ENCODE data around the gene SACS.
"Not testable (repeated sequence)": the region's sequence is repeated elsewhere in the genome, so short reads cannot be mapped to it uniquely, and the experiment has no call there.

The SACS gene

DNA sequence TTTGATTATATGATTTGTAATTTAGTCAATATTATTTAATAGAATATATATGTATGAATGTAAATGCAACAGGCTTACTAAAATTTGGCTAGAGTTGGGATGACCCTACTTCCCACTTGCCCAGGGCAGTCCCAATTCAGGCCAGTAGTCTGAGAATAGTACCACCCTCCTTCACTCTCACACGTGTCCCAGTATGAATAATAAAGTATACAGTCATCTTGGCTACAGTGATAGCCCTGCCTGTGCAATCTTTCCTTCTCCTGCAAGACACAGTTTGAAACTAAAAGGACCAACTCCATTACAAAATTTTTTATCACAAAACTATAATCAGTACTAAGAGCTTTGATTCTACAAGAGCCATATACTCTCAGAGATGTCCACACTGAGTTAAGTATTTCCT, 76.2 kb downstream of the SACS start:
- no peak for DNase-seq (ENCODE audit: low read depth, low spot score)

DNA sequence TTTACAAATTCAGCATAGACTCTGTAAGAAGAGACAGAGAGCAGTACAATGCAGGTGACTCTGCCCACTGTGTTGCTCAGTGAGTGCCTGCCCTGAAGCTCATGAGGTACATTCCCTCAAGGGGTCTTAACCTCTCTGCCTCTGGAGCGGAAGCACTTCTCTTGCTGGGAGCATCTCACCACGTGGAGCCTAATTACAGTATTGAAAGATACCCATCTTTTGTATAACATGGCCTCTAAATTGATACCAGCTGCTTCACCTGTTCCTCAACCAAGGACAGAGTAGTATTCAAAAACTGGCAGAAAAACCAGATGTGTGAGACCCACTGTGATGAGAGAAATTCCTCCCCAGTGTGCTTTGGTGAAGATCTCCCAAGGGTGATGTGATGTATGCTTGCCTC, 77.1 kb downstream of the SACS start:
- DNase-seq (ENCODE audit: low read depth, low spot score): no peak

- DNase-seq (ENCODE audit: low read depth, low spot score): no peak
These were observed 79.0 kb downstream of the SACS start for GRCh38 chr13:23354520-23354919.

GRCh38 chr13:23352161-23352560, 81.3 kb downstream of the SACS start:
- no peak for DNase-seq (ENCODE audit: low read depth, low spot score)

DNA sequence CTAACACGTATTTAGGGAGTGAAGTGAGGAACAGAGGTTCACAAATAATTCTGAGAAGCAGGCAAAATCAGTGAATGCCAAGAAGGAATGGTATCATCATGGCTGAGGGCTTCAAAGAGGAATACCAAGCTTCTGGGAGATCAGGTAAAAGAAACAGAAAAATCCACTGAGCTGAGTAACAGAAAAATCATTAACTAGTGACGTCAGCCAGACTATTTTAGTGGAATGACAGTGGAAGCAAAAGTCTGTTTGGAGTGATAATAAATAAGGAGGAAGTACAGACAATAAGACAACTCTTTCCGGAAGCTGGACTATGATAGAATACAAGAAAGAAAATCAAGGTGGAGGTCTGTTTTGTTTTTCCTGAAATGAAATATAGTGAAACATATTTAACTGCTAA, 83.5 kb downstream of the SACS start:
- DNase-seq (ENCODE audit: low read depth, low spot score): no peak

DNA sequence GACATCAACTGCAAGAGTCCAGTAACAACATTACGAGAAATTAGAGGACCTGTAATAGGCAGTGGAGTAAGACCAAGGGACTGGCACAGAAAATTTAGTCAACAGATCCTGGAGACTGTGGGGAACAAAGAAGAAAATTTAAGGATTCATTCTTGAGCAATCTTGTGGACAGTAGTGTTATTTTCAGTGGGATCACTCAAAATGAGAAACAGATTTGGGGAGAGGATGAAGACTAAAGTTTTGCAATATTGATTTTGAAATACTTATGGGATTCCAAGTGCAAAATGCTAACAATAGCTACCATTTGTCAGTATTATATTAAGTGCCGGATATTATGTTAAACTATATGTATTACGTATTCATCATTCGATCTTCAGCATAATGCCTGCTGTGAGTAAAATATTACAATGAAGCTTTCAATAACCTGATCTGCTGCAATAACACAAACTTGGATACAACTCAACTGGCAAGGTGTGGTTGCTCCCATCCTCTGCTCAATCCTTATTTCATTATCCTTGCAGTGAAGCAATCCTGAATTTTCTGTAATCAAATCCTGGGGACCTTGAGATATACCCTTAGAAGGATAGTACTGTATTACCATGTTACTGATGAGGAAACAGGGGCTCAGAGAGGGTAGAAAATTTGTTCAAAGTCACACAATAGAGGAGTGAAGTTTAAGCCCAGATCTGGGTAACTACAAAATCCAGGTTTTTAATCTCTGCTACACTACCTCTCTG, 84.2 kb downstream of the SACS start:
- DNase-seq (ENCODE audit: low read depth, low spot score): no peak

DNA sequence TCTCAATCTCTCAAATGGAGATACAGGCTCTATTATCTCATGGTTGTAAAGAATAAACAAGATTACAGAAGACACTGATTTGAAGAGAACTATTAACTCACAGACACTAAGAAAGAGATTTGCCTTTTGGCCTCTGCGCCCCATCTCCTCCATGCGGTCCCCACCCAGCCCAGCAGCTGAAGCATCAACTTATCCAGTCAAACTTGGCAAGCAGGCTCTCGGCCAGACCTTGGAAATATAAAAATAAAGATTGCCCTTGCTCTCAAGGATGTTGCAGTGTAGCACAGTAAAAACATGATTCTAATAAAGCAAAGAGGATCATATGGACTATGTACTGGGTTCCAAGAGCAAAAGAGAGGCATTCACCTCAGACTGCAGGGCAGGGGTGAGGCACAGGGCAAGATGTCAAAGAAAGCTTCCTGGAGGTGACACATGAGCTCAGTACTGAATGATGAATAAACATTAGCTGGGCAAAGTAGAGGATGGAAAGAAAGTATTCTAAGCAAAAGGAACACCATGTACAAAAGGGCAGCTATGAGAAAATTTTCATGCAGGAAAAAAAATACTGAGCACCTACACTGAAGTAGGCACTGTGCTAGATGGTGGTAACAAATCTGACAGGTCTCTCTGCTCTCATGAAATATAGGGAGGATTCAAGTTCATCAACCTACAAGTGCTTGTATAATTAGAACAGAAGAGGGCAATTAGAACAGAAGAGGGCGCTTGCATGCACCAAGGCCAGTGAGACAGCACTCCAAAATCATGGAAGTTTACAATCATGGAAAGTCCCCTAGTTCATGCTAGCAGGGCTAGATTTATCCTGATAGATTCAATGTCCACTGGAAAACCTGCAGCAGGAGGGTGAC, 85.0 kb downstream of the SACS start:
- no peak for DNase-seq (ENCODE audit: low read depth, low spot score)

DNA sequence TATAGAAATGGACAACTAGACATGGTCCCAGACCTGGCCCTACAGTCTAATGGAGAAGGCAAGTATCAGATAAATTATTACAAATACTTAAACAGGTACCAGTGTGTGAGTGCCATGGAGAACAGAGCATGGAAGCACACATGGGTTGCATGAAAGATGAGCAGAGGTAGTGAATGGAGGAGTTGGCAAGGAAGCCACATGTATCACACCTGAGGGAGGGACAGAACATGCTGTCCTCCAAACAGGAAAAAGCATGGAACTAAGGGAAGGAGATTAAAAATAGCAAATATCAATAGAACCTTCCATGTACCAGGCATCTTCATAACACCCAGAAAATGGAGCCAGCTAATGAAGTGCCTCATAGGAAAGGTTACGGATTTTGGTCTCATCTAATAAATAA, 85.9 kb downstream of the SACS start:
- no peak for DNase-seq (ENCODE audit: low read depth, low spot score)

DNA sequence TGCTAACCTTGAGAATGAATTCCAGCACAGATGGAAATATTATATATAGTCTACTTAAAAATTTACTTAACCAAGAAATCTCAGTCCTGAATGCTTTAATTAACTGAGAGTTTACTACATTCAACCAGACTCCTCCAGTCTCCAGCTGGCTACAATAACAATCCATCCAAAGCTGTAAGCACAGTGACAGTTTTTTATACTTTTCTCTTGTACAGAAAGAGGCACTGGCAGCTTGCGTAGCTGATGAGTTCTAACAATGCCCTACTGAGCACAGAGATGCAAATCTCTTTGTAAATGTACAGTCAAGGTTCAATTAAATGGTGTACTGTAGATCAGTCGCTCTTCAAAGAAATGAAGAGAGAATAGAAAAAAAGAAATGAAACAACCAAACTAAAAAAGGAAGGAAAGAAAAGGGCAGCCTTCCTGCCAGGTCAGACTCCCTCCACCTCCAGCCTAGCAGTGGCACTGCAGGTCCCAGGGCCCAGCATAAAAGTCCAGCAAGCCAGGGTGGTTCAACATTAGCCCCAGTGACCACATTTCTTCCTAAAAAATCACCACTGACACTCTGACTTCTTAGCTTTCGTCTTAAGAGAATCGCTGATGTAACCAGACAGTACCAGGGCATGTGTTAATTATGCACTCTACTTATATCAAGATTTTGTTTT, 88.4 kb downstream of the SACS start:
- DNase-seq (ENCODE audit: low read depth, low spot score): no peak

GRCh38 chr13:23339225-23339624, 94.3 kb downstream of the SACS start:
- DNase-seq (ENCODE audit: low read depth, low spot score): no peak

GRCh38 chr13:23330356-23330755, 103.1 kb downstream of the SACS start:
- no peak for DNase-seq (ENCODE audit: low read depth, low spot score)

GRCh38 chr13:23325191-23325590, 108.3 kb downstream of the SACS start:
- DNase-seq (ENCODE audit: low read depth, low spot score): no peak

DNA sequence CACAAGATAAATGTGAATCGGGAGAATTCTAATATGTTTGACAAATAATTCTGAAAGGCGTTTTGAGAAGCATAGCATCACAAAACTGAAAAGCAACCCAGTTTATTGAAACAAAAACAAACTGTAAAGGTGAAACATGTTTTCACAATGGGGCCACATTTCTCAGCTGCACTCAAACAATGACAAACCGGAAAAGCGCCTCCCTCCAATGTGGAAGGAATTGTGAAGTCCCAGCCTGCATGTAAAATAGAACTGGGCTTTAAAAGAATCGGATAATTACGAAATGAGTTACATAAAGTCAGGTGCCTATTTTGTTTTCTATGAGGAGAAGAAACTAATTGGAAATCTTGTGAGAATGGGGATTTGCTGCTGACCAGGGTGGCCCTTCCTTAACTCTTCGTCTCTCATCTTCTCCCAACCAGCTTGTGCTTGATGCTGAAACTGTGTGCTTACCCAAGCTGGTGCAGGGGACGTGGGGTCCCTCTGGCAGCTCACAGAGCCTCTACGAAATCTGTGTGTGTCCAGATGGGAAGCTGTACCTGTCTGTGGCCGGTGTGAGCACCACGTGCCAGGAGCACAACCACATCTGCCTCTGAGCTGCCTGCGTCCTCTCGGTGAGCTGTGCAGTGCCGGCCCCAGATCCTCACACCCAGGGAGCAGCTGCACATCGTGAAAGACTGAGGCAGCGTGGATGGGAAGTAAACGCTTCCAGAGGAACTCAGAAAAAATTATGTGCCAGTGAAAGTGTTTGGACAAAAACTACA, 109.4 kb downstream of the SACS start:
- no peak for DNase-seq (ENCODE audit: low read depth, low spot score)

DNA sequence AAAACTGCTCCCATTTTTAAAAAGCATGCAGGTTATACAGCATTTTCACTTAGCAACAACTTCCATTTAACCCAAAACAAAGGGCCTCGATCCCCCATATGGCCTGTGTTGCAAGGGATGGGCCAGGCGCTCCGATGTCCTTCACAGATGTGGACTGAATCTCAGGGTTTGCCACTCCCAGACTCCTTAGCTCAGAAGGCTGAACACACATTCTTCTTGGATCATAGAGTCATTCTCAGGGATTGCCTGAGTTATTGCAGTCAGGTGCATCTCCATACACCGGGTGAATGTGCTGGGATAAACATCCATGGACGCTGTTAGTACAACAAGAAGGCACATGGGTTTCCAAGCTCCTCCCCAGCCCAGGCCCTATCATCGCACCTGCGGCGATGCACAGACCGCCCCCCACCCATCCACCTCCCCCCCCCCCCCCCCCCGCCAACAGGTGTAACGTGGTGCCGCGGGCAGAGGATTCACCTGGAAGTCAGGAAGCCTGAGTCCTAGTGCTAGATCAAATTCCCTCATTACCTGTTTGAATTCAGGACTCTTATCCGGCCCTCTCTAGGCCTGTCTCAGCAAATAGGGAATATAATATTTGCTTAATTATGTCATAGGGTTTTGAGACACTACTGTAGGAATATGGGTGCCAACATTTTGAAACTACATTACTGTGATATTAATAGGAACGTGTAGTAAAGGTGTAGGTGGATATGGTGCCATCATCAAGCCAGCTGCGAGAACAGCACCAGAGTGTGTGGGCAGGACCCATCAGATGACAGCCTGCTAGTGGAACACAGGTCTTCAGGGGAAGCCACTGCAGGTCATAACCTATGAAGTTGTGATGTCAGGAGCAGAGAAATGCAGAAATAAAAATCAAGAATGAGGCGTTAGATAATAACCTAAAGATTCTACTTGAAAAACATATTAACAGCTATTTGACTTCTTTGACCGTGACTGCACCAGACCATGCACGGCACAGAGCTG, 110.9 kb downstream of the SACS start:
- DNase-seq (ENCODE audit: low read depth, low spot score): no peak

DNA sequence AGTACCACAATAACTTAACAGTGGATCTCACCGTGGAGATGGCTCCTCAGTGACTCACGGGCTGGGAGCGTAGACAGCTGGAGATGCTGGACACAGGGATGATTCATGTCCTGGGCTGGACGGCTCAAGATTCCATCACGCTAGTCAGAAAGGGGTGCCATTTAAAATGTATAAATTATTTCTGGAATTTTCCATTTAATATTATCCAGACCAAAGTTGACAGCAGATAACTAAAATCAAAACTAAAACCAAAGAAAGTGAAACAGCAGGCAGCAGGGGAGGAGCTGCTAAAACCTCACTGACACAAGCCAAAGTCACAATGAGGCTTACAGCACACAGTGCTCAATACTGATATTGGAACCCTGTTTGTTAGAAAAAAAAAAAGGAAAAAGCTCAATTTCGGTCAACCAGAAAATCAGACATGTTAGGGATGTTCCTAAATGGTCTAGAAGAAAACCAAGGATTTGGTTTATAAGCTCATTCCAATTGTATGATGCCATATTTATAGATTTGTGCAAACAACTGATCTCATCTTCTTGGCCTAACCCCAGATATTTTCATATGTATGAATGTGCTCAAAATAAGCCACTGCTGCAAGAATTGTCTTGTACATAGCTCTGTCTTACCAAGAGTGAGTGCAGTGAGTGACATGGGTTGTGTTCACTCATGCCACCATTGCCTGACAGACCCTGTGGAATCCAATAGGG, 111.8 kb downstream of the SACS start:
- DNase-seq (ENCODE audit: low read depth, low spot score): no peak

DNA sequence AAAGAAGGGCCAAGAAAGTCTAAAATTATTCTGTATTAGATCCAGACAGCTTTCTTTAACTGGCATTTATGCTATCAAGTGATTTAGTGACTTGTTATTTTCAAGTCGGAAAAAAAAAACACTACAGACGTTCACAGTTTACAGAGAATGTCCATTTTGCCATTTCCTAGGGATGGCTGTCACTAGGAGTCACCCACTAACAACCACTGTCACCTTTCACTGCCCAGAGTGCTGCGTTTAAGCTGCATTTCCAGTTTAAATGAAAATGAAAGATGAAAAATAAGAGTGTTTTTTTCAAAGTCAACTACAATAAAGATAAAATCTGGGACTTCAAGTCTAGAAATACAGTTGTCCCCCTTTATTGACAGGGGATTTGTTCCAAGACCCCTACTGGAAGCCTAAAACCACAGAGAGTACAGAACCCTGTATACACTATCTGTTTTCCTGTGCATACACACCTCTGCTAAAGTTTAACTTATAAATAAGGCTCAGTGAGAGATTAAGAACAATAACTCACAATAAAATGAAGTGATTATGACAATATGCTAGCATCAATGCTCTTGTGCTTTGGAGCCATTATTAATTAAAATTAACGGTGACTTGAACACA, 112.5 kb downstream of the SACS start:
- no peak for DNase-seq (ENCODE audit: low read depth, low spot score)

GRCh38 chr13:23319883-23320224, 113.6 kb downstream of the SACS start:
- DNase-seq (ENCODE audit: low read depth, low spot score): no peak

GRCh38 chr13:23314837-23315236, 118.7 kb downstream of the SACS start:
- DNase-seq (ENCODE audit: low read depth, low spot score): not testable (repeated sequence)

DNA sequence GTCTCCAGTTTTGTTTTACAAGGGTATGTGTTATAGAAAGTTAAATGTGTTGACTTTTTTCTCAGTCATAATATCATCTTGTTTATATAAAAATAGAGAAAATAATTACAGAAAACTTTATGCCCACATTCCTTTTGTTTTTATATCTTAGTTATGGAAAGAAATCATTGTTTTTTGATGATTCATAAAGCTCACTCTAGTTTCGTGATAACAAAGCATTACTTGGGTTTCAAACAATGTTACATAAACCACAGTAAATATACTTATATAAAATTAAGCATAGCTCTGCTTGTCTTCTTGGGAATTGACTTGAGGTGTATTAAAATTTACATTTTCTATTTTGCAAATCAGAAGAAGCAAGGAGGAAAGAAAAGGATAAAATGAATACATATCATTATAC, 140.9 kb downstream of the SACS start:
- DNase-seq (ENCODE audit: low read depth, low spot score): no peak

- DNase-seq (ENCODE audit: low read depth, low spot score): no peak
These were observed 143.6 kb downstream of the SACS start for GRCh38 chr13:23289917-23290357.
